Measurements from ENCODE around the gene AAGAB. TPM values are rescaled to one million over a fixed set of nuclear protein-coding genes. Genes with fewer than 3 reads are reported as not detected.

The AAGAB gene
- total RNA-seq, 1 experiment from 2014 or later = 56.5 TPM

DNA sequence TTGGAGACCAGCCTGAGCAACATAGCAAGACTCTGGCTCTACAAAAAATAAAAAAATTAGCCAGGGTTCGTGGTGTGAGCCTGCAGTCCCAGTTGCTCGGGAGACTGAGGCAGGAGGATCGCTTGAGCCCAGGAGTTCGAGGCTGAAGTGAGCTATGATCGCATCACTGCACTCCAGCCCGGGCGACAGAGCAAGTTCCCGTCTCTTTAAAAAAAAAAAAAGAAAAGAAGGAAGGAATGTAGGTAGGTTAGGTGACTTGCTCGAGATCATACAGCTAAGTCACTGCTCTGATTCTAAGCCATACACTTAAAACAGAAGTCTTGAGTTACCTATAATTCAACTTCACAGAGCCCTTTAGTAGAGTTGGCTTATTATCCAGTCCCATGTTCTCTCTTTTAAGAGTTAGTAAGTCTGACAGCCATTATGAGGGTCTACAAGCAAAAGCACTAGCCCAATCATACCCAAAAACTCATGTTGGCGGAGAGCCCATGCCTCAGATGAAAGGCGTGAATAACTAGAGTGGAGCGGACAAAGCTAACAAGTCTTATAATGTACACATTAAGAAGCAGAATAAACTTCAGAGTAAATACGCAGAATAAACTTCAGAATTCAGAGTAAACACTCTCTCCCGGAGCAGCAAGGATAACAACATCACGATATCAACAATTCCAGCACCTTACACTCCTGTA, 768 bp downstream of the AAGAB start:
- TF ChIP-seq EZH2 (IDR thresholded peaks at IDR 0.05; ENCODE audit: low read depth) = no peak
- TF ChIP-seq, protein P1, sequence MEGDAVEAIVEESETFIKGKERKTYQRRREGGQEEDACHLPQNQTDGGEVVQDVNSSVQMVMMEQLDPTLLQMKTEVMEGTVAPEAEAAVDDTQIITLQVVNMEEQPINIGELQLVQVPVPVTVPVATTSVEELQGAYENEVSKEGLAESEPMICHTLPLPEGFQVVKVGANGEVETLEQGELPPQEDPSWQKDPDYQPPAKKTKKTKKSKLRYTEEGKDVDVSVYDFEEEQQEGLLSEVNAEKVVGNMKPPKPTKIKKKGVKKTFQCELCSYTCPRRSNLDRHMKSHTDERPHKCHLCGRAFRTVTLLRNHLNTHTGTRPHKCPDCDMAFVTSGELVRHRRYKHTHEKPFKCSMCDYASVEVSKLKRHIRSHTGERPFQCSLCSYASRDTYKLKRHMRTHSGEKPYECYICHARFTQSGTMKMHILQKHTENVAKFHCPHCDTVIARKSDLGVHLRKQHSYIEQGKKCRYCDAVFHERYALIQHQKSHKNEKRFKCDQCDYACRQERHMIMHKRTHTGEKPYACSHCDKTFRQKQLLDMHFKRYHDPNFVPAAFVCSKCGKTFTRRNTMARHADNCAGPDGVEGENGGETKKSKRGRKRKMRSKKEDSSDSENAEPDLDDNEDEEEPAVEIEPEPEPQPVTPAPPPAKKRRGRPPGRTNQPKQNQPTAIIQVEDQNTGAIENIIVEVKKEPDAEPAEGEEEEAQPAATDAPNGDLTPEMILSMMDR (conservative IDR thresholded peaks at IDR 0.05) = no peak
- Histone ChIP-seq H3K79me2 (ENCODE audit: low read depth) (peaks cover 57% of the 10 kb centered on the region), H3K4me2 (peak overlapping the region; percentile 84), H4K20me1 (ENCODE audit: insufficient read depth) (no peaks in the 10 kb centered on the region), H3K9me2 (ENCODE audit: insufficient read depth) (no peaks in the 10 kb centered on the region), H3K4me3 (peak overlapping the region; percentile 99), H3K4me1 (replicated peaks; ENCODE audit: insufficient read depth) (peaks cover 14% of the 10 kb centered on the region), H2AFZ (peak overlapping the region; percentile 90), H3K27me3 (ENCODE audit: insufficient read depth, low read depth) (no peaks in the 10 kb centered on the region), H3K36me3 (ENCODE audit: low read depth) (no peaks in the 10 kb centered on the region; the same call in 1 of the 2 replicates), H3F3A (ENCODE audit: insufficient read depth, low read depth) (peaks cover 18% of the 10 kb centered on the region), H3K27ac (peak overlapping the region; percentile 83), H3K9me3 (ENCODE audit: insufficient read depth, low read depth) (no peaks in the 10 kb centered on the region)
- ChIA-PET POLR2A (ENCODE audit: unreplicated experiment) (interaction anchor here (0.5 to 0.7 kb wide), 2 partner anchors 79 to 105 kb away, joined by 3 read pairs; no protein-coding TSS in a partner anchor), CTCF (interaction anchor here (0.7 kb wide), 1 partner anchor 700 kb away, joined by 4 read pairs; no protein-coding TSS in a partner anchor)
- DNase-seq = peak in 1 of 2 experiments; percentile 10
- BruUV-seq (replicated peaks) = TSS peak; percentile 58
- intact Hi-C loops (cut with micrococcal nuclease; ENCODE audit: unreplicated experiment) = loop anchor here (1.0 to 5.0 kb wide), 3 partner anchors 106 to 306 kb away; no protein-coding TSS in a partner anchor

DNA sequence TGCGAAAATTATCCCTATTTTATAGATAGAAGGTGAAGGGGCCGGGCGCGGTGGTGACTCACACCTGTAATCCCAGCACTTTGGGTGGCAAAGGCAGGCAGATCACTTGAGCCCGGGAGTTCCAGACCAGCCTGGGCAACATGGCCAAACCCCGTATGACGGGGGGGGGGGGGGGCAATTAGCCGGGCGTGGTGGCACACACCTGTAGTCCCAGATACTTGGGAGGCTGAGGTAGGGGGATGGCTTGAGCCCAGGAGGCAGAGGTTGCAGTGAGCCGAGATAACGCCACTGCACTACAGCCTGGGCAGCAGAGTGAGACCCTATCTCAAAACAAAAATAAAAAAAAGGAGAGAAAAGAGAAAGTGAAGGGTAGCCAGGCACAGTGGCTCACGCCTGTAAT, 1.4 kb downstream of the AAGAB start:
- CTCF ChIA-PET = interaction anchor here (0.5 kb wide), 1 partner anchor 52 kb away, joined by 13 read pairs; no protein-coding TSS in a partner anchor
- Histone ChIP-seq H3K9me3 (ENCODE audit: insufficient read depth, low read depth) (no peaks in the 10 kb centered on the region), H3K4me3 (peak overlapping the region; percentile 99), H2AFZ (no peak overlapping the region), H3K79me2 (ENCODE audit: low read depth) (peaks cover 63% of the 10 kb centered on the region), H3F3A (ENCODE audit: insufficient read depth, low read depth) (peaks cover 23% of the 10 kb centered on the region), H4K20me1 (ENCODE audit: insufficient read depth) (no peaks in the 10 kb centered on the region), H3K4me1 (replicated peaks; ENCODE audit: insufficient read depth) (peaks cover 14% of the 10 kb centered on the region), H3K36me3 (ENCODE audit: low read depth) (no peaks in the 10 kb centered on the region; the same call in 1 of the 2 replicates), H3K9me2 (ENCODE audit: insufficient read depth) (no peaks in the 10 kb centered on the region), H3K27me3 (ENCODE audit: insufficient read depth, low read depth) (no peaks in the 10 kb centered on the region), H3K4me2 (peak overlapping the region; percentile 84), H3K27ac (peak overlapping the region; percentile 83; the same call in 1 of the 2 replicates)
- BruUV-seq (replicated peaks) = no TSS peak
- intact Hi-C loops (cut with micrococcal nuclease; ENCODE audit: unreplicated experiment) = loop anchor here (5.0 kb wide), 2 partner anchors 106 to 306 kb away; no protein-coding TSS in a partner anchor
- POLR2A ChIA-PET (ENCODE audit: unreplicated experiment) = no interaction called here
- TF ChIP-seq, protein P1 (conservative IDR thresholded peaks at IDR 0.05) = no peak
- no peak for TF ChIP-seq EZH2 (IDR thresholded peaks at IDR 0.05; ENCODE audit: low read depth)
- peak; percentile 19 to 37 for DNase-seq

DNA sequence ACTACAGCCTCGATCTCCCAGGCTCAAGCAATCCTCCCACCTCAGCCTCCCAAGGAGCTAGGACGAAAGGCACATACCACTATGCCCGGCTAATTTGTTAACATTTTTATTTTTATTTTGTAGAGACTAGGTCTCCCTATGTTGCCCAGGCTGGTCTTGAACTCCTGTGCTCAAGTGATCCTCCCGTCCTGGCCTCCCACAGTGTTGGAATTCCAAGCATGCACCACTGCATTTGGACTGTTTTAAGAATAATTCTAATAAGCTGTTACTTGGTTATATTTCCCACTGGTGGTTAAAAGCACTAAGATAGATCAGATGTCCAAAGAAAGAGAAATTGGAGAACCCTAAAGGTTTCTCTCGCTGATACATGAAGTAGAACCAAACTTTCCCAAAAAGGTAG, 3.1 kb downstream of the AAGAB start:
- no peak for TF ChIP-seq EZH2 (IDR thresholded peaks at IDR 0.05; ENCODE audit: low read depth)
- TF ChIP-seq, protein P1 (conservative IDR thresholded peaks at IDR 0.05) = no peak
- Histone ChIP-seq H3K36me3 (ENCODE audit: low read depth) (peaks cover 8% of the 10 kb centered on the region; the same call in 1 of the 2 replicates), H3K9me2 (ENCODE audit: insufficient read depth) (no peaks in the 10 kb centered on the region), H2AFZ (no peak overlapping the region), H4K20me1 (ENCODE audit: insufficient read depth) (no peaks in the 10 kb centered on the region), H3F3A (ENCODE audit: insufficient read depth, low read depth) (peaks cover 24% of the 10 kb centered on the region), H3K9me3 (ENCODE audit: insufficient read depth, low read depth) (no peaks in the 10 kb centered on the region), H3K4me3 (no peak overlapping the region), H3K4me2 (no peak overlapping the region; the same call in 1 of the 2 replicates), H3K79me2 (ENCODE audit: low read depth) (peaks cover 81% of the 10 kb centered on the region), H3K27ac (no peak overlapping the region), H3K4me1 (replicated peaks; ENCODE audit: insufficient read depth) (peaks cover 14% of the 10 kb centered on the region), H3K27me3 (ENCODE audit: insufficient read depth, low read depth) (no peaks in the 10 kb centered on the region)
- ChIA-PET CTCF (no interaction called here), POLR2A (ENCODE audit: unreplicated experiment) (no interaction called here)
- intact Hi-C loops (cut with micrococcal nuclease; ENCODE audit: unreplicated experiment) = loop anchor here (5.0 kb wide), 2 partner anchors 104 to 304 kb away; no protein-coding TSS in a partner anchor
- BruUV-seq (replicated peaks) = TSS peak; percentile 3
- no peak for DNase-seq

All from PC-9 (cell line).